GM12878 (cell line): ENCODE data around the gene EFNA4. TPM values are rescaled to one million over a fixed set of nuclear protein-coding genes. Genes with fewer than 3 reads are reported as not detected.
A peak's percentile ranks its signal among the peaks of the same experiment; 100 is the strongest.

Source experiments
- BCL3 ChIP-seq: IDR thresholded peaks from 2 replicates; pipeline ENCODE4 v1.6.1; 2011; ENCODE audit warnings: borderline replicate concordance, low read depth, mild to moderate bottlenecking, moderate library complexity, low read length; ENCODE audit not compliant: insufficient read depth, poor library complexity, severe bottlenecking
- ETV6 ChIP-seq, 2 experiments: fragments of 450-650 bp in 1 of 2; IDR thresholded peaks in 1 of 2; conservative IDR thresholded peaks in 1 of 2; 2 replicates each; pipeline ENCODE4 v1.6.1; 2014; ENCODE audit warnings: antibody characterized with exemption in 1 of 2, borderline replicate concordance in 1 of 2, low read depth in 1 of 2, mild to moderate bottlenecking in 1 of 2, moderate library complexity in 1 of 2
- NBN ChIP-seq: fragments of 450-650 bp; IDR thresholded peaks from 2 replicates; pipeline ENCODE4 v1.6.1; 2016
- NFXL1 ChIP-seq: fragments of 450-650 bp; IDR thresholded peaks from 2 replicates; pipeline ENCODE4 v1.6.1; 2017; ENCODE audit warnings: antibody characterized with exemption, mild to moderate bottlenecking, borderline replicate concordance
- NFYB ChIP-seq: IDR thresholded peaks from 2 replicates; pipeline ENCODE4 v1.6.1; 2011; ENCODE audit warnings: low read depth, mild to moderate bottlenecking, low read length, improper control_type of control experiment, moderate library complexity; ENCODE audit not compliant: insufficient read depth
- SMAD1 ChIP-seq: fragments of 450-650 bp; IDR thresholded peaks from 2 replicates; pipeline ENCODE4 v1.6.1; 2018; ENCODE audit warnings: mild to moderate bottlenecking, low read depth; ENCODE audit not compliant: partially characterized antibody
- ZNF687 ChIP-seq: fragments of 450-650 bp; IDR thresholded peaks from 2 replicates; pipeline ENCODE4 v1.6.1; 2017; ENCODE audit warnings: mild to moderate bottlenecking, moderate library complexity
- polyA plus RNA-seq, 11 experiments: library from polyadenylated mRNA; depleted of rRNA in 4 of 11; unstranded in 6 of 11; stranded (reverse) in 5 of 11; fragments of >200 nt; fragmentation: Nextera tagmentation in 4 of 11; fragmentation: Illumina TruSeq in 1 of 11; extraction: Ambion mirVana in 4 of 11; extraction: Trizol in 1 of 11; gene quantifications; 1 replicate in 1 of 11; 2 replicates in 10 of 11; pipeline versions ENCODE4 v1.2.1 to v1.2.3, GENCODE V29; 2011 to 2016; ENCODE audit warnings: inconsistent platforms in 2 of 11, missing spikeins in 2 of 11, low read depth in 1 of 11
- total RNA-seq, 4 experiments: library from RNA; depleted of rRNA in 3 of 4; stranded (reverse); fragments of >200 nt in 3 of 4; fragmentation: Illumina TruSeq in 1 of 4; extraction: Trizol in 1 of 4; gene quantifications; 2 replicates each; pipeline versions ENCODE4 v1.2.1 to v1.2.3, GENCODE V29; 2013 to 2021

The EFNA4 gene
- total and polyA plus RNA-seq, 10 of the 15 experiments (the other 5 are each of a cell fraction or from before 2014, with no cell fraction given), result 0.52 to 14.1 (median 4.8) TPM

- TF ChIP-seq ZNF687 (no peak), NFXL1 (no peak), ETV6 (conservative IDR thresholded peaks at IDR 0.05 in 1 of 2, IDR thresholded peaks at IDR 0.05 in 1 of 2; ENCODE audit: borderline replicate concordance in 1 of 2, low read depth in 1 of 2) (no peak), NBN (peak; percentile 44), NFYB (no peak), BCL3 (no peak), SMAD1 (no peak)
Observed at GRCh38 chr1:155064111-155064831, 731 bp downstream of the EFNA4 start (continued).
